HepG2 (cell line): ENCODE data around the gene SERPINE3. TPM values are rescaled to one million over a fixed set of nuclear protein-coding genes. Genes with fewer than 3 reads are reported as not detected.

Experiments used
- ATAC-seq: fragments of 200-7000 bp; cut with Tn5 transposase; 3 replicates; pipeline ENCODE4 v1.9.1; 2020; ENCODE audit warnings: mild to moderate bottlenecking, moderate library complexity
- BruUV-seq: library from RNA; stranded (reverse); fragments of 400-500 nt; replicated peaks from 2 replicates; lab custom pipeline; 2021; lab: Mats Ljungman, UMichigan
- CTCF ChIA-PET: fragments of 300-600 bp; formaldehyde crosslinking; extraction: SDS; loops from one replicate; lab custom pipeline; 2021; ENCODE audit warnings: low total read pairs, inconsistent platforms, low intra/inter-chr PET ratio; lab: Yijun Ruan, JAX
- POLR2A ChIA-PET: fragments of 350-600 bp; sonication (Branson Sonifier 250); formaldehyde crosslinking; loops from one replicate; lab custom pipeline; 2020; ENCODE audit warnings: antibody characterized with exemption, inconsistent platforms; lab: Yijun Ruan, JAX
- DNase-seq: peaks from one replicate; pipeline ENCODE4 v3.0.0-alpha.2; 2015; ENCODE audit warnings: low spot score
- FAIRE-seq: peaks from 3 replicates; lab custom pipeline; 2011; peaks lifted over from hg19 to GRCh38; lab: Jason Lieb, UNC
- H2AFZ ChIP-seq: one replicate; pipeline ENCODE4 v1.6.1; 2011; ENCODE audit warnings: low read length, inconsistent platforms
- H3K27ac ChIP-seq: fragments of 300-600 bp; 3 replicates; pipeline ENCODE4 v1.8.0; 2011; ENCODE audit warnings: mixed run types, mild to moderate bottlenecking, mixed read lengths, low read length, inconsistent platforms; ENCODE audit not compliant: insufficient read depth; ENCODE audit errors: extremely low read length
- H3K27me3 ChIP-seq, 2 experiments: fragments of 200-600 bp in 1 of 2; 2 replicates in 1 of 2; 3 replicates in 1 of 2; pipeline versions ENCODE4 v1.6.0 to v1.8.0; 2011; ENCODE audit warnings: low read length in 2 of 2, mild to moderate bottlenecking in 2 of 2, moderate library complexity in 2 of 2, inconsistent platforms in 1 of 2; ENCODE audit not compliant: insufficient read depth in 2 of 2, control insufficient read depth in 1 of 2
- H3K36me3 ChIP-seq, 2 experiments: fragments of 200-600 bp in 1 of 2; replicated peaks in 1 of 2; 2 replicates in 1 of 2; 3 replicates in 1 of 2; pipeline versions ENCODE4 v1.5.1 to v1.8.0; 2011; ENCODE audit warnings: low read length in 2 of 2, inconsistent platforms in 1 of 2; ENCODE audit not compliant: insufficient read depth in 2 of 2, control insufficient read depth in 1 of 2
- H3K4me1 ChIP-seq: 2 replicates; pipeline ENCODE4 v1.5.1; 2012; ENCODE audit warnings: low read length, inconsistent platforms; ENCODE audit not compliant: insufficient read depth
- H3K4me2 ChIP-seq: 2 replicates; pipeline ENCODE4 v1.6.0; 2011; ENCODE audit warnings: low read depth, low read length, inconsistent platforms
- H3K4me3 ChIP-seq, 3 experiments: fragments of 200-600 bp in 1 of 3; sonication (generic), shearing (Covaris generic) in 1 of 3; replicated peaks in 1 of 3; 2 replicates each; pipeline ENCODE4 v1.5.1; 2011 to 2016; ENCODE audit warnings: low read length in 3 of 3, inconsistent platforms in 2 of 3, low read depth in 2 of 3, mild to moderate bottlenecking in 2 of 3, control low read depth in 1 of 3, mixed read lengths in 1 of 3; ENCODE audit not compliant: insufficient read depth in 1 of 3
- H3K79me2 ChIP-seq: one replicate; pipeline ENCODE4 v1.6.1; 2011; ENCODE audit warnings: low read length, inconsistent platforms; ENCODE audit not compliant: insufficient read depth
- H3K9ac ChIP-seq: 2 replicates; pipeline ENCODE4 v1.6.0; 2011; ENCODE audit warnings: mild to moderate bottlenecking, low read depth, low read length, inconsistent platforms; ENCODE audit not compliant: insufficient read depth
- H3K9me3 ChIP-seq: 2 replicates; pipeline ENCODE4 v1.5.1; 2012; ENCODE audit warnings: mild to moderate bottlenecking, low read length
- H4K20me1 ChIP-seq: 2 replicates; pipeline ENCODE4 v1.6.0; 2011; ENCODE audit warnings: inconsistent platforms, mild to moderate bottlenecking, low read length, moderate library complexity; ENCODE audit not compliant: insufficient read depth
- BCL3 ChIP-seq: sonication (generic); formaldehyde crosslinking; IDR thresholded peaks from 2 replicates; pipeline ENCODE4 v1.5.1; 2020; ENCODE audit warnings: mild to moderate bottlenecking, missing genetic modification reagents, moderate library complexity
- FOXA1 ChIP-seq, 2 experiments: fragments of 450-650 bp in 1 of 2; sonication (generic) in 1 of 2; formaldehyde crosslinking in 1 of 2; IDR thresholded peaks; 2 replicates each; pipeline versions ENCODE4 v1.4.0 to v1.6.1; 2016 to 2020; ENCODE audit warnings: missing genetic modification reagents in 1 of 2
- FOXA3 ChIP-seq: IDR thresholded peaks from 2 replicates; pipeline ENCODE4 v1.6.1; 2016; ENCODE audit warnings: missing genetic modification reagents, missing compliant biosample characterization
- FOXK1 ChIP-seq: sonication (generic); formaldehyde crosslinking; IDR thresholded peaks from 2 replicates; pipeline ENCODE4 v1.4.0; 2020; ENCODE audit warnings: low read depth, missing genetic modification reagents, borderline replicate concordance
- GATAD2A ChIP-seq: IDR thresholded peaks from 2 replicates; pipeline ENCODE4 v1.6.1; 2016
- ZBTB7B ChIP-seq: sonication (generic); formaldehyde crosslinking; IDR thresholded peaks from 2 replicates; pipeline ENCODE4 v1.4.0; 2020; ENCODE audit warnings: missing genetic modification reagents
- ZNF460 ChIP-seq: sonication (generic); formaldehyde crosslinking; IDR thresholded peaks from 2 replicates; pipeline ENCODE4 v1.5.1; 2020; ENCODE audit warnings: missing genetic modification reagents, mild to moderate bottlenecking, borderline replicate concordance
- WGBS: methylation state at CpG from one replicate; pipeline ENCODE4 v1.1.6; 2017; ENCODE audit warnings: low lambda C conversion rate; 5-methylcytosine and 5-hydroxymethylcytosine counted together
- in situ Hi-C: cut with HindIII; loops from 2 replicates; pipeline ENCODE4 v1.10.0; 2017; ENCODE audit warnings: low pct_unique_long_range_greater_than_20kb; ENCODE audit not compliant: extremely low pct_ligation_motif_present
- intact Hi-C: fragments of 100-400 bp; cut with micrococcal nuclease; formaldehyde crosslinking; loops from one replicate; pipeline ENCODE4 v1.10.0; 2022; ENCODE audit not compliant: unreplicated experiment
- polyA plus RNA-seq, 8 experiments: library from polyadenylated mRNA; depleted of rRNA in 3 of 8; stranded (reverse) in 7 of 8; unstranded in 1 of 8; fragments of >200 nt; fragmentation: Illumina TruSeq in 4 of 8; extraction: Trizol in 4 of 8; gene quantifications; 2 replicates each; pipeline versions ENCODE4 v1.2.1 to v1.2.3, GENCODE V29; 2011 to 2016; ENCODE audit warnings: low read depth in 4 of 8, missing spikeins in 1 of 8, mixed read lengths in 1 of 8; ENCODE audit not compliant: insufficient read depth in 1 of 8
- total RNA-seq, 5 experiments: library from RNA; depleted of rRNA; stranded (reverse); fragments of >200 nt; fragmentation: Illumina TruSeq; extraction: Trizol; gene quantifications; 2 replicates each; pipeline ENCODE4 v1.2.3, GENCODE V29; 2016; ENCODE audit warnings: low read depth in 1 of 5
- TF ChIP-seq, protein P1 (sequence below), 2 experiments: fragments of 450-650 bp in 1 of 2; sonication (generic) in 1 of 2; formaldehyde crosslinking; IDR thresholded peaks; 2 replicates each; pipeline versions ENCODE4 v1.5.0 to v1.8.0; 2020 to 2022; ENCODE audit warnings: mild to moderate bottlenecking in 1 of 2, missing genetic modification reagents in 1 of 2

Gene SERPINE3
- total and polyA plus RNA-seq, 2 of the 13 experiments (the other 11 are each of a cell fraction or from before 2014, with no cell fraction given) = not detected

DNA sequence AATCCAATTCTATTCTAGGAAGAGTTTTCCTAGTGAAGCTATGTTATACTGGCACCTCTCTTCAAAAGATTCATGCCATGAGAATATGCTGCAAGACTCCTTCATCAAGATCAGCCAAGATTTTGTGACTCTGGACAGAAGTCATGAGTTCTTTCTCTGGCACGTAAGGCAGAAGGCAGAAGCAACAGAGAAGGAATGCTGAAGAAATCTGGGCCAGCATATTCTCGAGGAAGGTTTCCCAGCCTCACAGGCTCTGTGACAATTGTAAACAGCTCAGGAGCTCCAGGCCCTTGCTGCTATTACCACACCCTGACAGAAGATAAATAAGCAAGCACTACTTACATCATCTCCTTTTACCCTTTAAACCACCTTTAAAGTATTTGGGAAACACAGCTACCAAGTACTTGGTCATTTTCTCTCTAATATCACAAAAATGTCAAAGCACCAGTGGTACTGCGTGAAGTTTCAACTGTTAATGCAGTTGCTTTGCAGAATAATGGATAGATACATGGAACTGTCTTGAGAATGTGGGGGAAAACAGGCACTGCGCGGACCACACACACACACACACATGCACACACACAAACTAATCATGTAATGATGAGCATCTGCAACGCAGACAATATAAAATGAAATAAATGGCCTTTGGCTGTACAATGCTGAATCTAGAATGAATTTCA, 57.9 kb downstream of the SERPINE3 start:
- peaks cover 0 to 16% of the 10 kb centered on the region in 2 experiments; a peak in 3 of 5 replicates for H3K36me3 ChIP-seq
- no peaks in the 10 kb centered on the region for H3K27me3 ChIP-seq
- no peak overlapping the region for H3K4me3 ChIP-seq
- H3K9ac ChIP-seq = no peak overlapping the region
- FAIRE-seq (no peak), ATAC-seq (no peak; the same call in 2 of the 3 replicates), DNase-seq (no peak)
- no peak overlapping the region for H2AFZ ChIP-seq
- no peak overlapping the region for H3K27ac ChIP-seq
- intact Hi-C loops (no loop called here), in situ Hi-C loops (no loop called here)
- peaks cover 84% of the 10 kb centered on the region for H3K79me2 ChIP-seq
- CTCF ChIA-PET = no interaction called here
- no TSS peak for BruUV-seq
- peaks cover 38% of the 10 kb centered on the region for H4K20me1 ChIP-seq
- H3K4me2 ChIP-seq = no peak overlapping the region
- H3K4me1 ChIP-seq = peaks cover 13% of the 10 kb centered on the region
- TF ChIP-seq ZBTB7B (no peak), FOXA3 (CRISPR knock-in tag) (peak; percentile 79; the same call in 1 of the 2 replicates), FOXA1 (IDR thresholded peaks at IDR 0.05) (no peak), FOXA1 (CRISPR knock-in tag; IDR thresholded peaks at IDR 0.05) (0 out of 2 replicates have a peak, but pooled peaks have one; percentile 31), GATAD2A (CRISPR knock-in tag) (0 out of 2 replicates have a peak, but pooled peaks have one; percentile 35), ZNF460 (CRISPR knock-in tag) (no peak), FOXK1 (CRISPR knock-in tag) (peak; percentile 69; the same call in 1 of the 2 replicates), BCL3 (CRISPR knock-in tag) (no peak)
- TF ChIP-seq, protein P1, sequence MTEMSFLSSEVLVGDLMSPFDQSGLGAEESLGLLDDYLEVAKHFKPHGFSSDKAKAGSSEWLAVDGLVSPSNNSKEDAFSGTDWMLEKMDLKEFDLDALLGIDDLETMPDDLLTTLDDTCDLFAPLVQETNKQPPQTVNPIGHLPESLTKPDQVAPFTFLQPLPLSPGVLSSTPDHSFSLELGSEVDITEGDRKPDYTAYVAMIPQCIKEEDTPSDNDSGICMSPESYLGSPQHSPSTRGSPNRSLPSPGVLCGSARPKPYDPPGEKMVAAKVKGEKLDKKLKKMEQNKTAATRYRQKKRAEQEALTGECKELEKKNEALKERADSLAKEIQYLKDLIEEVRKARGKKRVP (CRISPR knock-in tag; IDR thresholded peaks at IDR 0.05) = peak in 1 of 2 experiments; percentile 70; a peak in 2 of 4 replicates
- POLR2A ChIA-PET = interaction anchor here (1.2 kb wide), 1 partner anchor 56 kb away, joined by 6 read pairs; the partner anchor contains the start of gene INTS6
- no peaks in the 10 kb centered on the region for H3K9me3 ChIP-seq
- WGBS = 84% methylated on average over 6 of the region's 6 CpGs
